Measurements from ENCODE around the gene FMN1. TPM values are rescaled to one million over a fixed set of nuclear protein-coding genes. Genes with fewer than 3 reads are reported as not detected.

Gene FMN1
- total and polyA plus RNA-seq, 10 of the 15 experiments (the other 5 are each of a cell fraction or from before 2014, with no cell fraction given) = 0.05 to 0.16 (median 0.08) TPM; not detected in 4

DNA sequence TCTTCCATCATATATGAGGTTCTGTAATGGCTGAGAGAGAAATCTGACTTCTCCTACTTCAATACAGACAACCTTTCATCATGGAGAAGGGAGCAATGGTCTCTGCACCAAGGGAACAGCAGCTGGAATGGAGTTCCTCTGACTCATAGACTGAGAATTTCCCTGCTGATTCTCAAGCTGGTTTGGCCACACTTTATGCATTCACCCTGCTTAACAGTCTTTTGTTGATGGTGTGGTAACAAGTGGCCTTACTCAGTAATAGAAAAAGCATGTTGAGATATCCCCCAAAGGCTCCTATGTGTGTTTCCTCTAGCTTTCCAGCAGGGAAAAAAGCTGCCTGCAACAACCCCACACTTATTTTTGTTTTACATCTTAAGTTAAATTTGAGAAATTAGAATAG is 338.6 kb downstream of the FMN1 start:
- Histone ChIP-seq H3K27me3 (replicated peaks in 1 of 2; ENCODE audit: control insufficient read depth in 2 of 2, insufficient read depth in 2 of 2, low read length in 1 of 2) (no peaks in the 10 kb centered on the region; a peak in 1 of 4 replicates), H3K4me1 (ENCODE audit: control insufficient read depth, insufficient read depth, low read length) (no peaks in the 10 kb centered on the region), H3K36me3 (ENCODE audit: control insufficient read depth in 2 of 2, insufficient read depth in 2 of 2, low read length in 1 of 2) (no peaks in the 10 kb centered on the region), H3K4me3 (no peak overlapping the region), H2AFZ (ENCODE audit: control insufficient read depth, low read depth, low read length) (no peak overlapping the region), H3K9ac (ENCODE audit: control insufficient read depth, insufficient read depth, low read length) (no peak overlapping the region), H3K27ac (ENCODE audit: control insufficient read depth, insufficient read depth) (no peak overlapping the region), H3K4me2 (ENCODE audit: control insufficient read depth, insufficient read depth) (no peak overlapping the region), H4K20me1 (ENCODE audit: control insufficient read depth, insufficient read depth) (no peaks in the 10 kb centered on the region), H3K79me2 (ENCODE audit: control insufficient read depth, insufficient read depth, low read length) (no peaks in the 10 kb centered on the region), H3K9me3 (replicated peaks; ENCODE audit: control insufficient read depth, insufficient read depth, low read length) (no peaks in the 10 kb centered on the region)
- ChIA-PET CTCF (interaction anchor here (0.9 kb wide), 1 partner anchor 100 kb away, joined by 5 read pairs; no protein-coding TSS in a partner anchor), SMC1A (ENCODE audit: uncharacterized antibody, unreplicated experiment) (interaction anchor here (1.3 to 2.8 kb wide), 2 partner anchors 11 to 141 kb away, joined by 3 to 15 read pairs; no protein-coding TSS in a partner anchor), POLR2A (no interaction called here), RAD21 (ENCODE audit: unreplicated experiment) (no interaction called here)
- in situ Hi-C loops (cut with MboI) = no loop called here
- intact Hi-C loops (cut with micrococcal nuclease; ENCODE audit: unreplicated experiment) = no loop called here
- DNase-seq (ENCODE audit: low read depth, low spot score) (no peak), FAIRE-seq (no peak), ATAC-seq (no peak)
- no TSS peak for BruUV-seq (replicated peaks)
- no peak for TF ChIP-seq MLLT1 (IDR thresholded peaks at IDR 0.05)
- TF ChIP-seq CTCF (IDR thresholded peaks at IDR 0.05 in 2 of 3, conservative IDR thresholded peaks at IDR 0.05 in 1 of 3; ENCODE audit: control insufficient read depth in 2 of 3, extremely low read depth in 1 of 3, insufficient read depth in 1 of 3, low read depth in 3 of 3, low read length in 3 of 3) = no peak

- FAIRE-seq = no peak
- H3K27me3 ChIP-seq (replicated peaks in 1 of 2; ENCODE audit: control insufficient read depth in 2 of 2, insufficient read depth in 2 of 2, low read length in 1 of 2) = no peaks in the 10 kb centered on the region; a peak in 1 of 4 replicates
- H4K20me1 ChIP-seq (ENCODE audit: control insufficient read depth, insufficient read depth) = no peaks in the 10 kb centered on the region
- H3K9me3 ChIP-seq (replicated peaks; ENCODE audit: control insufficient read depth, insufficient read depth, low read length) = no peaks in the 10 kb centered on the region
- in situ Hi-C loops (cut with MboI) (no loop called here), intact Hi-C loops (cut with micrococcal nuclease; ENCODE audit: unreplicated experiment) (no loop called here)
- DNase-seq (ENCODE audit: low read depth, low spot score) = no peak
- H3K79me2 ChIP-seq (ENCODE audit: control insufficient read depth, insufficient read depth, low read length) = no peaks in the 10 kb centered on the region
- H3K4me2 ChIP-seq (ENCODE audit: control insufficient read depth, insufficient read depth) = no peak overlapping the region
- H3K36me3 ChIP-seq (ENCODE audit: control insufficient read depth in 2 of 2, insufficient read depth in 2 of 2, low read length in 1 of 2) = no peaks in the 10 kb centered on the region
- H3K9ac ChIP-seq (ENCODE audit: control insufficient read depth, insufficient read depth, low read length) = no peak overlapping the region
- ChIA-PET RAD21 (ENCODE audit: unreplicated experiment) (interaction anchor here (1.3 kb wide), 2 partner anchors 11 to 83 kb away, joined by 3 to 5 read pairs; no protein-coding TSS in a partner anchor), POLR2A (no interaction called here), CTCF (interaction anchor here (1.7 kb wide), 1 partner anchor 9 kb away, joined by 13 read pairs; no protein-coding TSS in a partner anchor), SMC1A (ENCODE audit: uncharacterized antibody, unreplicated experiment) (interaction anchor here (0.9 to 2.8 kb wide), 4 partner anchors 9 to 192 kb away, joined by 3 to 15 read pairs (median 6); no protein-coding TSS in a partner anchor)
- H3K4me1 ChIP-seq (ENCODE audit: control insufficient read depth, insufficient read depth, low read length) = no peaks in the 10 kb centered on the region
- no TSS peak for BruUV-seq (replicated peaks)
- no peak overlapping the region for H2AFZ ChIP-seq (ENCODE audit: control insufficient read depth, low read depth, low read length)
- WGBS (ENCODE audit: insufficient coverage, insufficient replicate concordance, low lambda C conversion rate, missing lambda C conversion rate) = 29% methylated on average over 3 of the region's 3 CpGs
- no peak overlapping the region for H3K27ac ChIP-seq (ENCODE audit: control insufficient read depth, insufficient read depth)
- ATAC-seq = no peak
- H3K4me3 ChIP-seq = no peak overlapping the region
- TF ChIP-seq NFYB (IDR thresholded peaks at IDR 0.05; ENCODE audit: insufficient read depth, low read depth, low read length) (no peak), TCF3 (IDR thresholded peaks at IDR 0.05; ENCODE audit: borderline replicate concordance, insufficient read depth, low read depth, low read length) (no peak), HCFC1 (IDR thresholded peaks at IDR 0.05; ENCODE audit: low read length) (no peak), POU2F2 (IDR thresholded peaks at IDR 0.05; ENCODE audit: borderline replicate concordance, low read depth, low read length) (no peak), CTCF (IDR thresholded peaks at IDR 0.05 in 2 of 3, conservative IDR thresholded peaks at IDR 0.05 in 1 of 3; ENCODE audit: control insufficient read depth in 2 of 3, extremely low read depth in 1 of 3, insufficient read depth in 1 of 3, low read depth in 3 of 3, low read length in 3 of 3) (no peak), KAT2A (conservative IDR thresholded peaks at IDR 0.05; ENCODE audit: control insufficient read depth, low read depth, low read length) (no peak), RB1 (IDR thresholded peaks at IDR 0.05; ENCODE audit: borderline replicate concordance) (no peak), ZNF207 (IDR thresholded peaks at IDR 0.05; ENCODE audit: borderline replicate concordance) (no peak)
These were observed 340.9 kb downstream of the FMN1 start for GRCh38 chr15:32853592-32853991.

Data from GM12878 (cell line).